Measurements from ENCODE around the gene ATL3. TPM values are rescaled to one million over a fixed set of nuclear protein-coding genes. Genes with fewer than 3 reads are reported as not detected.

Gene ATL3, protein sequence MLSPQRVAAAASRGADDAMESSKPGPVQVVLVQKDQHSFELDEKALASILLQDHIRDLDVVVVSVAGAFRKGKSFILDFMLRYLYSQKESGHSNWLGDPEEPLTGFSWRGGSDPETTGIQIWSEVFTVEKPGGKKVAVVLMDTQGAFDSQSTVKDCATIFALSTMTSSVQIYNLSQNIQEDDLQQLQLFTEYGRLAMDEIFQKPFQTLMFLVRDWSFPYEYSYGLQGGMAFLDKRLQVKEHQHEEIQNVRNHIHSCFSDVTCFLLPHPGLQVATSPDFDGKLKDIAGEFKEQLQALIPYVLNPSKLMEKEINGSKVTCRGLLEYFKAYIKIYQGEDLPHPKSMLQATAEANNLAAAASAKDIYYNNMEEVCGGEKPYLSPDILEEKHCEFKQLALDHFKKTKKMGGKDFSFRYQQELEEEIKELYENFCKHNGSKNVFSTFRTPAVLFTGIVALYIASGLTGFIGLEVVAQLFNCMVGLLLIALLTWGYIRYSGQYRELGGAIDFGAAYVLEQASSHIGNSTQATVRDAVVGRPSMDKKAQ
- total RNA-seq, result 10 to 100 TPM; 35.7 to 46.8 (median 41.6) TPM
- total RNA-seq (2013), result 54.9 TPM

DNA sequence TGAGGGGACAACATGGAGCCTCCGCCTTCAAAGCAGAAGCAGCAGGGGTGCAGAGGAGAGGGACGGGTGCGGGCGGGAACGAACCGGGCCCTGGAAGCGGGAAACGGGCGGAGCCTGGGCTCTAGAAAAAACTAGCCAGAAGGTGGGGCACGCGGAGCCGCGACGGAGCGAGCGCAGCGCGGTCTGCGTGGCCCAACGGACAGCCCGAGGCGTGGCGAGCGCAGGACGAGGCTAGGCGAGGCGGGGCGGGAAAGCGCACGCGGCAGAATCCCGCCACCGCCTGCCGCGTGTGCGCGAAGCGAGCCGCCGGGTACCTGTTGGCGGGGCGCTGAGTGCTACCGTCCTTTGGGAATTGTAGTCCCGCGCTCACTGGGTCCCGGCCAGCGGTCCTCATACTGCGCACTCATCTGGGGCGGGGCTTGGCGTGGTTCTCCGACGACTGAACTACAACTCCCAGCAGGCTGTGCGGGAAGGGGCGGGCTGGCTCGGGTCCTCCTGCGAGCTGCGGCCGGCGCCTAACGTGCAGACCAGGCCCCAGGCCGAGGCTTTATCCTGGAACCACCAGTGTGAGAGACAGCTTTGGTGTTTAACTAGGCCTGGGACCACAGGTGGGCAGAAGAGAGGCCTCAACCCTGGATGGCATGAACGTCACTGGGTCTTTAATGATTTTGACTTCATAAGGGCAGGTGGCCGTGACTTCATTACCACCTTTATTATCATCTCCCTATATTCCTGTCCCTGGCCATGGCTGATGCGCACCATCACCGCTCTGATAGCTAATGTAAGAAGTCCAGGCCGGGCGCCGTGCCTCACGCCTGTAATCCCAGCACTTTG, at the start of gene ATL3:
Gene ATL3 (minus strand): TSS at position 55 of the 834 bp plus-strand sequence. CDS start 41 bp downstream, at position 14.
- Mint-ChIP-seq H3K27ac (peak within 1 kb of the TSS; percentile 79 to 81), H3K36me3 (no peaks in the 10 kb centered on the region), H3K27me3 (ENCODE audit: low read depth in 2 of 2) (no peaks in the 10 kb centered on the region), H3K4me1 (peaks cover 14 to 24% of the 10 kb centered on the region in 2 donors), H3K9me3 (no peaks in the 10 kb centered on the region), H3K4me3 (peak within 1 kb of the TSS; percentile 91)
- Histone ChIP-seq H3K27me3 (ENCODE audit: control insufficient read depth, insufficient read depth, low read length) (no peaks in the 10 kb centered on the region), H3K4me3 (ENCODE audit: low read length) (peak within 1 kb of the TSS; percentile 75), H3K4me1 (ENCODE audit: control insufficient read depth, insufficient read depth, low read length) (peaks cover 9% of the 10 kb centered on the region), H3K27ac (ENCODE audit: low read length) (peak within 1 kb of the TSS; percentile 61), H3K36me3 (ENCODE audit: control insufficient read depth, insufficient read depth, low read length) (no peaks in the 10 kb centered on the region), H3K9me3 (ENCODE audit: control insufficient read depth, insufficient read depth, low read length) (no peaks in the 10 kb centered on the region)
- intact Hi-C loops (cut with micrococcal nuclease), result loop anchor here (1.0 kb wide), 1 partner anchor 10 kb away; the partner anchor contains the start of gene RTN3
- 11% methylated on average over 69 of the region's 69 CpGs for WGBS (ENCODE audit: insufficient coverage)
- TF ChIP-seq, protein P1, sequence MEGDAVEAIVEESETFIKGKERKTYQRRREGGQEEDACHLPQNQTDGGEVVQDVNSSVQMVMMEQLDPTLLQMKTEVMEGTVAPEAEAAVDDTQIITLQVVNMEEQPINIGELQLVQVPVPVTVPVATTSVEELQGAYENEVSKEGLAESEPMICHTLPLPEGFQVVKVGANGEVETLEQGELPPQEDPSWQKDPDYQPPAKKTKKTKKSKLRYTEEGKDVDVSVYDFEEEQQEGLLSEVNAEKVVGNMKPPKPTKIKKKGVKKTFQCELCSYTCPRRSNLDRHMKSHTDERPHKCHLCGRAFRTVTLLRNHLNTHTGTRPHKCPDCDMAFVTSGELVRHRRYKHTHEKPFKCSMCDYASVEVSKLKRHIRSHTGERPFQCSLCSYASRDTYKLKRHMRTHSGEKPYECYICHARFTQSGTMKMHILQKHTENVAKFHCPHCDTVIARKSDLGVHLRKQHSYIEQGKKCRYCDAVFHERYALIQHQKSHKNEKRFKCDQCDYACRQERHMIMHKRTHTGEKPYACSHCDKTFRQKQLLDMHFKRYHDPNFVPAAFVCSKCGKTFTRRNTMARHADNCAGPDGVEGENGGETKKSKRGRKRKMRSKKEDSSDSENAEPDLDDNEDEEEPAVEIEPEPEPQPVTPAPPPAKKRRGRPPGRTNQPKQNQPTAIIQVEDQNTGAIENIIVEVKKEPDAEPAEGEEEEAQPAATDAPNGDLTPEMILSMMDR (IDR thresholded peaks at IDR 0.05), result no peak
- peak; percentile 89 to 96 for DNase-seq
- ATAC-seq, result peak; percentile 94 to 96 (median 95)

DNA sequence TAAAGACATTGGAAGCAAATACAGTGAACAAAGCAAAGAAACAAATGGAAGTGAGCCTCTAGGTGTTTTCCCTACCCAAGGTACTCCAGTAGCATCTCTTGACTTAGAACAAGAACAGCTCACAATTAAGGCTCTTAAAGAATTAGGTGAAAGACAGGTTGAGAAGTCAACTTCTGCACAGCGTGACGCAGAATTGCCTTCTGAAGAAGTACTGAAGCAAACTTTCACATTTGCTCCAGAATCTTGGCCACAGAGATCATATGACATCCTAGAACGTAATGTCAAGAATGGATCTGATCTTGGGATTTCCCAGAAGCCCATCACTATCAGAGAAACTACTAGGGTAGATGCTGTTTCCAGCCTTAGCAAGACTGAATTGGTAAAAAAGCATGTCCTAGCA, 49.4 kb upstream of the ATL3 start:
- DNase-seq (no peak), ATAC-seq (no peak)
- no peaks in the 10 kb centered on the region for H3K36me3 ChIP-seq (ENCODE audit: control insufficient read depth, insufficient read depth, low read length)
- Mint-ChIP-seq H3K9me3 (no peaks in the 10 kb centered on the region), H3K4me3 (no peak overlapping the region), H3K4me1 (peaks cover 0 to 5% of the 10 kb centered on the region in 2 donors), H3K27ac (no peak overlapping the region), H3K27me3 (ENCODE audit: low read depth in 2 of 2) (no peaks in the 10 kb centered on the region), H3K36me3 (no peaks in the 10 kb centered on the region)
- H3K4me1 ChIP-seq (ENCODE audit: control insufficient read depth, insufficient read depth, low read length), result no peaks in the 10 kb centered on the region
- H3K27me3 ChIP-seq (ENCODE audit: control insufficient read depth, insufficient read depth, low read length), result no peaks in the 10 kb centered on the region
- no peak overlapping the region for H3K4me3 ChIP-seq (ENCODE audit: low read length)
- 98% methylated on average over 3 of the region's 3 CpGs for WGBS (ENCODE audit: insufficient coverage)
- intact Hi-C loops (cut with micrococcal nuclease), result no loop called here
- TF ChIP-seq, protein P1 (IDR thresholded peaks at IDR 0.05), result no peak
- H3K9me3 ChIP-seq (ENCODE audit: control insufficient read depth, insufficient read depth, low read length), result no peaks in the 10 kb centered on the region
- no peak overlapping the region for H3K27ac ChIP-seq (ENCODE audit: low read length)

DNA sequence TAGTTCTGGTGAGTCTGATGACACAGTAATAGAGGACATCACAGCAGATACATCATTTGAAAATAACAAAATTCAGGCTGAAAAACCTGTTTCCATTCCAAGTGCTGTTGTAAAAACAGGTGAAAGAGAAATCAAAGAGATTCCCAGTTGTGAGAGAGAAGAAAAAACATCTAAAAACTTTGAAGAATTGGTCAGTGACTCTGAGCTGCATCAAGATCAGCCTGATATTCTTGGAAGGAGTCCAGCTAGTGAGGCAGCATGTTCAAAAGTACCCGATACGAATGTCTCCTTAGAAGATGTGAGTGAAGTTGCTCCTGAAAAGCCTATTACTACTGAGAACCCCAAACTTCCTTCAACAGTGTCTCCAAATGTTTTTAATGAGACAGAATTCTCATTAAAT, 48.8 kb upstream of the ATL3 start:
- Histone ChIP-seq H3K4me1 (ENCODE audit: control insufficient read depth, insufficient read depth, low read length) (no peaks in the 10 kb centered on the region), H3K27me3 (ENCODE audit: control insufficient read depth, insufficient read depth, low read length) (no peaks in the 10 kb centered on the region), H3K27ac (ENCODE audit: low read length) (no peak overlapping the region), H3K4me3 (ENCODE audit: low read length) (no peak overlapping the region), H3K9me3 (ENCODE audit: control insufficient read depth, insufficient read depth, low read length) (no peaks in the 10 kb centered on the region), H3K36me3 (ENCODE audit: control insufficient read depth, insufficient read depth, low read length) (no peaks in the 10 kb centered on the region)
- Mint-ChIP-seq H3K27me3 (ENCODE audit: low read depth in 2 of 2) (no peaks in the 10 kb centered on the region), H3K4me3 (no peak overlapping the region), H3K36me3 (no peaks in the 10 kb centered on the region), H3K27ac (no peak overlapping the region), H3K9me3 (no peaks in the 10 kb centered on the region), H3K4me1 (peaks cover 0 to 5% of the 10 kb centered on the region in 2 donors)
- DNase-seq (no peak), ATAC-seq (no peak)
- intact Hi-C loops (cut with micrococcal nuclease), result no loop called here
- WGBS (ENCODE audit: insufficient coverage), result 90% methylated on average over 2 of the region's 2 CpGs
- TF ChIP-seq, protein P1 (IDR thresholded peaks at IDR 0.05), result no peak

Data from natural killer cell (primary cell).